ENCODE data around the gene NEGR1.

The NEGR1 gene

DNA sequence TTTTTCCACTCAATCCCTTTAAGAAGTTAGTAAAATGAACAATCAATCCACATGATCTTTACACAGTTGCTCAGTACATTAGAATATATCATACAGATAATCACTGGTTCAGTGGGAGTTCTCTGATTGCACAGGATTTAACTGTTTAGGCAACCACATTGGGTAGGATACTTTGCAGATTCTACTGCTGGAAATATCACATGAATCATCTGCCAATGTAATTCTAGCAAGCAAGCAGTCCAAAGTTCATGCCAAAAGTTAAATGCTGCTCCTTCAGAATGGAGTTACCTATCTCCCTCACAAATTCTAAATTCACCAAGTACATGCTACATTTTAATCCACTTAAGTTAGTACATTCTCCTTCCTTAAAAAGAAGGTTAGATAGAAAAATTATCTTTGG, 52.4 kb downstream of the NEGR1 start:
- DNase-seq = no peak

GRCh38 chr1:72227667-72228066, 54.7 kb downstream of the NEGR1 start:
- no peak for DNase-seq

- DNase-seq = no peak
Measured at GRCh38 chr1:72224506-72224905, 57.8 kb downstream of the NEGR1 start.

- no peak for DNase-seq
Measured at GRCh38 chr1:72221811-72222210, 60.5 kb downstream of the NEGR1 start.

GRCh38 chr1:72218141-72218739, 64.1 kb downstream of the NEGR1 start:
- no peak for DNase-seq

DNA sequence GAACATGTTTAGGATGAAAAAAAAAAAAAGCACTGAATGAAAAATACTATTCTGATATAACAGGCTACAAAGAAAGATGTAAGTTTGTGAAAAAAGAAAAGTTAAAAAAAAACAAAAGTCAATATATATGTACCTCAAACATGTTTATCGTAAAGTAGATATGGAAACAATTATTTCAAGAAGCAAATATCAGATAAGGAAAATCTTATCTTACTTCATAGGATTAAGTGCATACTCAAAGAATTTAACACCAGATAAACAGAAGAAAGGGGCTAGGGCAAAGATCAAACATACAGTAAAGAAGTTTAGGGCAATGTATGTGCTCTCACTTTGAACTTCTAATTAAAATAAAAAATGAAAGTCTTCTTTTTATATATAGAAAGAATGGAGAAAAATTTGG, 75.3 kb downstream of the NEGR1 start:
- no peak for DNase-seq

DNA sequence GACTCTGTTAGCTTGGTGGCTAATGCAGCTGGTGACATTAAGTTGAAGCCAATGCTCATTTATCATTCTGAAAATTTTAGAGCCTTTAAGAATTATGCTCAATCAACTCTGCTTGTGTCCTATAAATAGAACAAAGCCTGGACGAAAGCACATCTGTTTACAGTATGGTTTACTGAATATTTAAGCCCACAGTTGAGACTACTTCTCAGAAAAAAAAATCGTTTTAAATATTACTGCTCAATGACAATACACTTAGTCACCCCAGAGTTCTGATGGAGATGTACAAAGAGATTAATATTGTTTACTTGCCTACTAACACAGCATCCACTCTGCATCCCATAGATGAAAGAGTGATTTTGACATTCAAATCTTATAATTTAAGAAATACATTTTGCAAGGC, 79.6 kb downstream of the NEGR1 start:
- DNase-seq = no peak

DNA sequence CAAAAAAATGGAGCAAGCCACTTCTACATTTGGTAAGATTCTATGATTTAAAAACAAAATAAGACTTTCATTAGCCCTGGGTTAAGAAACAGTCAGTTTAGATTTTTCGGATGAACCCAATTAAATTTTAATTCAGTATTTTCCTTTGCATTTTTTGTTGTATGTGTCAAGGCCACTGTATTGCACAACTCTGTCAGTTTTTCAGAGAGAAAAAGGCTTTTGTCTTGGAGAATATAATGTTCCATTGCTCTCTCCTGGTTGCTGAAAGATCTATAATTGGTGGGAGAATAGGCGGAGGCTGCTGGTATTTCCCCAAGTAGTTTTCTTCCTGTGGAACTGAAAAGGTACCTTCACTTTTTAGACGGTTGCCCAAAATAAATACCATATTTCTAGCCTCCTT, 84.6 kb downstream of the NEGR1 start:
- DNase-seq = no peak

GRCh38 chr1:72186733-72187307, 95.5 kb downstream of the NEGR1 start:
- no peak for DNase-seq

DNA sequence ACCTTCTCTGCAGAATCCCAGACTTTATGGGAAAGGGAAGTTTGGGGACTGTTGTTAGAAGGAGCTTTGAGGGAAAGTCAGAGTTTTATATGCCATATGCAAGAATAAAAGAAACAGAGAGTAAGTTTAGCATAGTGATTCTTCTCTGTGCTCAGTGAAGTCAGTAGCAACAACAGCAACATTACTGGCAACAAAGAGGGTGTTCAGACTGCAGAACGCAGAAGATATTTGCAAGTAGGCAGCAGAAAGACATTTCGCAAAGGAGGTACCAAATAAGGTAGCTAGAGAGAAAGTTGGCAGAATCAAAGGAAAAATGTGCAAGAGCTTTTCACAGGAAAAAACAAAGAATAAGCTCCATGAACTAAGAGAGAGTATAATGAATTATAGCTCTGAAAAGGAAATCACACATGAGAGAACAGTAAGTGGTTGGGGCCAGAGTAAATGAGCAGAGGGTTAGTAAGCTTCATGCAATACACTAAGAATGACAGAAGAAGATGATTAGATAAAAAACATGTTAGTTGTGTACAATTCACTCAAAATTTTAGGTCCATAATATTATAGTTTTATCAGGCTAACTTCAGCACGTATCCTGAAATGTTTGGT, 98.1 kb downstream of the NEGR1 start:
- DNase-seq = no peak

DNA sequence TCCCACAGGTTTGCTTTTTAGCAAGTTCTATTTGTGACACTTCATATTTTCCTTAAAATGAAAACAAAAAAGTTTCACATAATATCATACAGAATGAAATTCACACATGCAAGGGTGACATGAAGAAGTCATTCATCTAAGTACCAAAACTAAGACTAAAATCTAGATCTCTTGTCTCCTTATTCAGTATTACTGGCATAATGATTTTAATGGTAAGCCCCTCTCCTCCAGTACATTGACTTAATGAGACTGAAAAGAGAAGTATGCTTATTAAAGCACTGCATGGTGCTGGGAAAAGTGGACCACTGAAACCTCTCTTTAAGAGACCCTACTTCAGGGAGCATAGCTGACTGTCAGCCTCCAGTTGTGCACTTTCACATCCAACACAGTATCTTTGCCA, 99.5 kb downstream of the NEGR1 start:
- no peak for DNase-seq

GRCh38 chr1:72178266-72178665, 104.1 kb downstream of the NEGR1 start:
- no peak for DNase-seq

- DNase-seq = no peak
Measured at GRCh38 chr1:72177711-72178110, 104.6 kb downstream of the NEGR1 start.

GRCh38 chr1:72170246-72170645, 112.1 kb downstream of the NEGR1 start:
- no peak for DNase-seq

DNA sequence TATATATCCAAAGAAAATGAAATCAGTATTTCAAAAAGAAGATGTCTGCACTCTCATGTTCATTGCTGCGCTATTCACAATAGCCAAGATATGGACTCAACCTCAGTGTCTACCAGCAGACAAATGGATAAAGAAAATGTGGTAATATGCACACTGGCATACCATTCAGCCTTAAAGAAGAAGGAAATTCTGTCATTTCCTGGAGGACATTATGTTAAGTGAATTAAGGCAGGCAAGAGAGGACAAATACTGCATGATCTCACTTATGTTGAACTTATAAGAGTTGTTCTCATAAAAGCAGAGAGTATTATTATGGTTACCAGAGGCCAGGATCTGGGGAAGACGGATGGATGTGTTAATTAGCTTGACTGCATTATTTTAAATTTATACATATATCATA, 115.9 kb downstream of the NEGR1 start:
- DNase-seq = no peak

DNA sequence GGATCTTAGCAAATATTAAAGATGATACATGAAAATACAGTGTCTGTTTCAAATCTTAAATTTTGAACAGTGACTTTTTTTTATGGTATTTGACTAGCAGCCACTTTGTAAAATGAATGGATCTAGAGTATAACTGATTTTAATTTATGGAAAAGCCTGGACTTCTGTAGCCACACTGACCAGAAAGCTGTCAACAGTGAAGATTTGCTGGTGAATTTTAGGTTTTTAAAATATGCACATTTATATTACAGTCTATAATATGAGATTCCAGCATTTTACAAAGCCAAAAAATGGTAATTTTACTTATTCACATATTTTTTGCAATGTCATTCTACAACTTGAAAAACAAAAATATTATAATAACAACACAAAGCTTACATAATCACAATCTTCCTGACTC, 131.8 kb downstream of the NEGR1 start:
- DNase-seq = no peak

GRCh38 chr1:72141875-72142274, 140.5 kb downstream of the NEGR1 start:
- DNase-seq = no peak

DNA sequence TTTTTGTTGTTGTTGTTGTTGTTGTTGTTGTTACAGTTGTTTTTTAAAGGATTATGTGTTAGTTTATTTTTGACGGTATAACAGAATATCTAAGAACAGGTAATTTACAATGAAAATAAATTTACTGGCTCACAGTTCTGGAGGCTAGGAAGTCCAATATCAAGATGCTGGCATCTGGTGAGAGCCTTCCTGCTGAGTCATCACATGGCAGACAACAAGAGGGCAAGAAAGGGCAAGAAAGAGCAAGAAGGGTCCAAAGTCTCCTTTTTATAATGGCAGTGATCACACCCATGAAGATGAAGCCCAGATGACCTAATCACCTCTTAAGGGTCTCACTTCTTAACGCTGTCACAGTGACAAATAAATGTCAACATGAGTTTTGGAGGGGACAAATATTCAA, 142.1 kb downstream of the NEGR1 start:
- no peak for DNase-seq

DNA sequence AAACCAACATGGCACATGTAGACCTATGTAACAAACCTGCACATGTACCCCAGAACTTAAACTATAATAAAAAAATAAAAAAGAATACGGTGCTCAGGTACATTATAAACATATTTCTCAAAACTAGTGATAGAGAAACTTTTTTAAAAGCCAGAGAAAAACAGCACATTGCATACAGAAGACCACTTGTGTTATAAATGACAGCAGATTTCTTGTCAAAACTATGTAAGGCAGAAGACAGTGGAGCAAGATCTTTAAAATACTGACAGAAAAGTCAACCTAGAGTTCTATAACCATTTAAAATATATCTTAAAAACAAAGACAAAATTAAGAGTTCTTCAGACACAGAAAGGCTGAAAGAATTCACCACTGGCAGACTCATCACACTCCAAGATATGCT, 144.7 kb downstream of the NEGR1 start:
- no peak for DNase-seq

- DNase-seq = no peak
Measured at GRCh38 chr1:72129869-72130268, 152.5 kb downstream of the NEGR1 start.

DNA sequence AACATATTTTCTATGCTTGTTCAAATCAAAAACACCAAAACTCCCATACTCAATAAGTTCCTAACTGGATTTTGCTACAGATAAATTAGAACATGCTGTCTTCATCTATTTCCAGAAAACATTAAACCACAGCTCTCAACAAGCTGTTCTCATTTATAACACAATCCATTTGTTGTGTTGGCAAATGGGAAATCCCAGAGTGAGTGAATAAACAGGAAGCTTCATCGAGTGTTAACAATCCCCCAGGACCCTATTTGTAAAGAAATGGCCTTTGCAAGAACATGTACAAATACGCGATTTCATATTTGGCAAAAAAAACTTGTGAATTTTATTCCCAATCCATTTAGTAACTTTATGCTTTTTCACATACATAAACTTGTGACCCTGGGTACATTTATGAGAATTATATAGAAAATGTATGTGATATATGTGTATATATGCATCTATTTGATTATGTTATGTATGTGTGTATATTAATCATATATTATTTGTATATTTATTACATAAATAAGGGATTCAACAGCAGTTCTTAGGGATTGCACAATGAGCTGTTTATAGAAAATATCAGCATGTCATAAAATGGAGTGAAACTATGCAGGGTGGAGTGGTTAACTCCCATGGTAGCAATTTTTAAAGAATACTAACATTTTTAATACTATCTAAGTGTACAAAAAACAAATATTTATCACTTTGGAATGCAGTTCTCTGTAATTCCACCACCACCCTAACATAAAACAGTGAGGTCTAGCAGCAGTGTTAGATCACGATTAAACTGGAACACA, 160.0 kb downstream of the NEGR1 start:
- no peak for DNase-seq

GRCh38 chr1:72119491-72119890, 162.8 kb downstream of the NEGR1 start:
- no peak for DNase-seq

DNA sequence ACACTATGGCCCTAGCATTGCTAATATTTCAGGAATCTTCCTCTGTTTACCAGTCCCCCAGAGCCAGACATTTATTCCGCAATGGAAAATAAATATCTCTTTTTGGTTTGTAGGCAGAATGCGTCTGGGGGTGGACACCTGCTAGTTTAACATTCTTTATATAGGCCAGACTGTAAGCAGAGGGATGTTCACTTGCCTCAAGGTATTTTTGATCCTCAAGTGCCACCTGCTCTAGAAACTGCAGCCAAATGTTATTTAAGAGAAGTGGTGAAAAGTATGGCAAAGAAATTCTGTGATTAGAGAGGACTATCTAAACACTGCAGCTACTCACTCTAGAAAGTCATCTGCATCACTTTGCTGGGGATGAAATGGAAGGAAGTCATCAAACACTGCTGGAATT, 164.7 kb downstream of the NEGR1 start:
- no peak for DNase-seq

DNA sequence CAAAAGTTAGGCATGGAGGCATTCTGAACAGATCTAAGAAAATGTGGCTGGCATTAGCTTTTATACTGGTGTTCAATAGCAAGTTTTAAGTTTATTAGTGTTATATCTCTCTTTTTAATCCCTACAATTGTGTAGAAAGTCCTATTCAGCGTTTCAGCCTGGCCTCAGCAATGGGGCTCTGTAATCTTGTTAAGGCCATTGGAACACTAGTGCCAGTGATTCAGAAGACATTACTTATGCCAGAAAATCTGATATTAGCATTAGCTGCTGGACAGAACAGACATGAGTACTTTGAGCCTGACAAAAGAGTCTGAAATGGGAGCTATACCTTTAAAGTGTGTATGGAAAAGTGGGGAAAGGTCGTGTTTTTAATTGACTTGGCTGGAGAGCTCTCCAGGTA, 167.0 kb downstream of the NEGR1 start:
- no peak for DNase-seq
